WTC11 (cell line): ENCODE measurements around the gene FAM168B.

Experiments
- ETV6 ChIP-seq: sonication (generic); formaldehyde crosslinking; IDR thresholded peaks from 2 replicates; pipeline ENCODE4 v1.8.1; 2022; ENCODE audit warnings: mild to moderate bottlenecking, missing genetic modification reagents
- NFE2L1 ChIP-seq: sonication (generic); formaldehyde crosslinking; IDR thresholded peaks from 2 replicates; pipeline ENCODE4 v1.8.1; 2023; ENCODE audit warnings: missing genetic modification reagents
- ZNF232 ChIP-seq: sonication (generic); formaldehyde crosslinking; IDR thresholded peaks from 2 replicates; pipeline ENCODE4 v1.8.0; 2022; ENCODE audit warnings: mild to moderate bottlenecking, missing genetic modification reagents
- ZNF263 ChIP-seq: sonication (generic); formaldehyde crosslinking; IDR thresholded peaks from 2 replicates; pipeline ENCODE4 v1.8.1; 2022; ENCODE audit warnings: low read depth, mild to moderate bottlenecking, moderate library complexity, missing genetic modification reagents
- TF ChIP-seq, protein P1 (sequence below): sonication (generic); formaldehyde crosslinking; IDR thresholded peaks from 2 replicates; pipeline ENCODE4 v1.8.1; 2022; ENCODE audit warnings: low read depth, missing genetic modification reagents, borderline replicate concordance
- TF ChIP-seq, protein P2 (sequence below): sonication (generic); formaldehyde crosslinking; IDR thresholded peaks from 2 replicates; pipeline ENCODE4 v1.8.1; 2022; ENCODE audit warnings: low read depth, mild to moderate bottlenecking, moderate library complexity, missing genetic modification reagents, borderline replicate concordance
- TF ChIP-seq, protein P3 (sequence below): sonication (generic); formaldehyde crosslinking; IDR thresholded peaks from 2 replicates; pipeline ENCODE4 v1.8.0; 2022; ENCODE audit warnings: mild to moderate bottlenecking, missing genetic modification reagents
- TF ChIP-seq, protein P4 (sequence below): fragments of 200-600 bp; IDR thresholded peaks from 2 replicates; pipeline ENCODE4 v1.8.0; 2022; ENCODE audit warnings: antibody characterized with exemption
- TF ChIP-seq, protein P5 (sequence below): sonication (generic); formaldehyde crosslinking; IDR thresholded peaks from 2 replicates; pipeline ENCODE4 v1.8.1; 2023; ENCODE audit warnings: mild to moderate bottlenecking, moderate library complexity, missing genetic modification reagents
- TF ChIP-seq, protein P6 (sequence below): sonication (generic); formaldehyde crosslinking; IDR thresholded peaks from 2 replicates; pipeline ENCODE4 v1.8.1; 2022; ENCODE audit warnings: mild to moderate bottlenecking, missing genetic modification reagents, moderate library complexity, borderline replicate concordance

DNA sequence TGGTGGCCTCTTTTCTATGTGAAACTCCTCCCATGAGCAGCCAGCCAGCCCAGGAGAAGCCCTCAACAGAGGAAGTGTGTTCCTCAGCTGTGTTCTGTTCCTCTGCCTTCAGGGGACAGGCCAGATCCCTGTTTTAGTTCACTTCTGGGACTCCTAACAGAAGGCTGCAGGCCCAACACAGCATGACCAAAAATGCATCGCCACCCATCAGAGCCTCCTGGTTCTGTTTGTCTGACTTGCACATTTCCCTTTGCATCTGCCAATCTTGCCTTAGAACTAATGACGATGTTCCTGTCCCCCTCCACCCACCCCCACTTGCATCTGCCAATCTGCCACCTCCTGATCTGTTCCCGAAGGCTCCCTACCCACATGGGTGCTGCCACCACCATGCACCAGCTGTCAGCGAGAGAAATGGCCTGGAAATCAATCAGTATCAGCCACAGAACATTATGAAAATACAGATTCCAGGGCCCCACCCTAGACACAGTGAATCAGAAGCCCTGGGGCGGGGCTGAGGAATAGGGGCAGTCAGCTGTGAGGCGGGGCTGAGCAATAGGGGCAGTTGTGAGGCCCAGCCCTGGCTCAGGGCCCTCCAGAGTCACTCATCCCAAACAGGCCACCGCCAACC, 51.0 kb downstream of the FAM168B start:
- TF ChIP-seq, protein P1, sequence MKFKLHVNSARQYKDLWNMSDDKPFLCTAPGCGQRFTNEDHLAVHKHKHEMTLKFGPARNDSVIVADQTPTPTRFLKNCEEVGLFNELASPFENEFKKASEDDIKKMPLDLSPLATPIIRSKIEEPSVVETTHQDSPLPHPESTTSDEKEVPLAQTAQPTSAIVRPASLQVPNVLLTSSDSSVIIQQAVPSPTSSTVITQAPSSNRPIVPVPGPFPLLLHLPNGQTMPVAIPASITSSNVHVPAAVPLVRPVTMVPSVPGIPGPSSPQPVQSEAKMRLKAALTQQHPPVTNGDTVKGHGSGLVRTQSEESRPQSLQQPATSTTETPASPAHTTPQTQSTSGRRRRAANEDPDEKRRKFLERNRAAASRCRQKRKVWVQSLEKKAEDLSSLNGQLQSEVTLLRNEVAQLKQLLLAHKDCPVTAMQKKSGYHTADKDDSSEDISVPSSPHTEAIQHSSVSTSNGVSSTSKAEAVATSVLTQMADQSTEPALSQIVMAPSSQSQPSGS (CRISPR knock-in tag): no peak
- TF ChIP-seq, protein P2, sequence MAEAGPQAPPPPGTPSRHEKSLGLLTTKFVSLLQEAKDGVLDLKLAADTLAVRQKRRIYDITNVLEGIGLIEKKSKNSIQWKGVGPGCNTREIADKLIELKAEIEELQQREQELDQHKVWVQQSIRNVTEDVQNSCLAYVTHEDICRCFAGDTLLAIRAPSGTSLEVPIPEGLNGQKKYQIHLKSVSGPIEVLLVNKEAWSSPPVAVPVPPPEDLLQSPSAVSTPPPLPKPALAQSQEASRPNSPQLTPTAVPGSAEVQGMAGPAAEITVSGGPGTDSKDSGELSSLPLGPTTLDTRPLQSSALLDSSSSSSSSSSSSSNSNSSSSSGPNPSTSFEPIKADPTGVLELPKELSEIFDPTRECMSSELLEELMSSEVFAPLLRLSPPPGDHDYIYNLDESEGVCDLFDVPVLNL (CRISPR knock-in tag): no peak
- TF ChIP-seq NFE2L1 (CRISPR knock-in tag) (no peak), ZNF232 (CRISPR knock-in tag) (no peak), ZNF263 (no peak), ETV6 (CRISPR knock-in tag) (no peak)
- TF ChIP-seq, protein P3, sequence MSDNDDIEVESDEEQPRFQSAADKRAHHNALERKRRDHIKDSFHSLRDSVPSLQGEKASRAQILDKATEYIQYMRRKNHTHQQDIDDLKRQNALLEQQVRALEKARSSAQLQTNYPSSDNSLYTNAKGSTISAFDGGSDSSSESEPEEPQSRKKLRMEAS (CRISPR knock-in tag): no peak
- TF ChIP-seq, protein P4, sequence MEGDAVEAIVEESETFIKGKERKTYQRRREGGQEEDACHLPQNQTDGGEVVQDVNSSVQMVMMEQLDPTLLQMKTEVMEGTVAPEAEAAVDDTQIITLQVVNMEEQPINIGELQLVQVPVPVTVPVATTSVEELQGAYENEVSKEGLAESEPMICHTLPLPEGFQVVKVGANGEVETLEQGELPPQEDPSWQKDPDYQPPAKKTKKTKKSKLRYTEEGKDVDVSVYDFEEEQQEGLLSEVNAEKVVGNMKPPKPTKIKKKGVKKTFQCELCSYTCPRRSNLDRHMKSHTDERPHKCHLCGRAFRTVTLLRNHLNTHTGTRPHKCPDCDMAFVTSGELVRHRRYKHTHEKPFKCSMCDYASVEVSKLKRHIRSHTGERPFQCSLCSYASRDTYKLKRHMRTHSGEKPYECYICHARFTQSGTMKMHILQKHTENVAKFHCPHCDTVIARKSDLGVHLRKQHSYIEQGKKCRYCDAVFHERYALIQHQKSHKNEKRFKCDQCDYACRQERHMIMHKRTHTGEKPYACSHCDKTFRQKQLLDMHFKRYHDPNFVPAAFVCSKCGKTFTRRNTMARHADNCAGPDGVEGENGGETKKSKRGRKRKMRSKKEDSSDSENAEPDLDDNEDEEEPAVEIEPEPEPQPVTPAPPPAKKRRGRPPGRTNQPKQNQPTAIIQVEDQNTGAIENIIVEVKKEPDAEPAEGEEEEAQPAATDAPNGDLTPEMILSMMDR: no peak
- TF ChIP-seq, protein P5, sequence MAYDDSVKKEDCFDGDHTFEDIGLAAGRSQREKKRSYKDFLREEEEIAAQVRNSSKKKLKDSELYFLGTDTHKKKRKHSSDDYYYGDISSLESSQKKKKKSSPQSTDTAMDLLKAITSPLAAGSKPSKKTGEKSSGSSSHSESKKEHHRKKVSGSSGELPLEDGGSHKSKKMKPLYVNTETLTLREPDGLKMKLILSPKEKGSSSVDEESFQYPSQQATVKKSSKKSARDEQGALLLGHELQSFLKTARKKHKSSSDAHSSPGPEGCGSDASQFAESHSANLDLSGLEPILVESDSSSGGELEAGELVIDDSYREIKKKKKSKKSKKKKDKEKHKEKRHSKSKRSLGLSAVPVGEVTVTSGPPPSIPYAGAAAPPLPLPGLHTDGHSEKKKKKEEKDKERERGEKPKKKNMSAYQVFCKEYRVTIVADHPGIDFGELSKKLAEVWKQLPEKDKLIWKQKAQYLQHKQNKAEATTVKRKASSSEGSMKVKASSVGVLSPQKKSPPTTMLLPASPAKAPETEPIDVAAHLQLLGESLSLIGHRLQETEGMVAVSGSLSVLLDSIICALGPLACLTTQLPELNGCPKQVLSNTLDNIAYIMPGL (CRISPR knock-in tag): no peak
- TF ChIP-seq, protein P6, sequence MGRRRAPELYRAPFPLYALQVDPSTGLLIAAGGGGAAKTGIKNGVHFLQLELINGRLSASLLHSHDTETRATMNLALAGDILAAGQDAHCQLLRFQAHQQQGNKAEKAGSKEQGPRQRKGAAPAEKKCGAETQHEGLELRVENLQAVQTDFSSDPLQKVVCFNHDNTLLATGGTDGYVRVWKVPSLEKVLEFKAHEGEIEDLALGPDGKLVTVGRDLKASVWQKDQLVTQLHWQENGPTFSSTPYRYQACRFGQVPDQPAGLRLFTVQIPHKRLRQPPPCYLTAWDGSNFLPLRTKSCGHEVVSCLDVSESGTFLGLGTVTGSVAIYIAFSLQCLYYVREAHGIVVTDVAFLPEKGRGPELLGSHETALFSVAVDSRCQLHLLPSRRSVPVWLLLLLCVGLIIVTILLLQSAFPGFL (CRISPR knock-in tag): no peak
